Measurements from ENCODE around the gene FBXL16. TPM values are rescaled to one million over a fixed set of nuclear protein-coding genes. Genes with fewer than 3 reads are reported as not detected.
"Not testable (repeated sequence)": the region's sequence is repeated elsewhere in the genome, so short reads cannot be mapped to it uniquely, and the experiment has no call there.

The FBXL16 gene
- 0.75 and 0.88 TPM in 2 replicates for total RNA-seq

- DNase-seq, result no peak
- POLR2A ChIA-PET, result no interaction called here
- no peak within 1 kb of the TSS for H3K27ac Mint-ChIP-seq
- peaks cover 46% of the 10 kb centered on the region for H3K27me3 Mint-ChIP-seq
- CTCF ChIA-PET, result no interaction called here
- ATAC-seq (ENCODE audit: low read depth), result no peak
- no peaks in the 10 kb centered on the region for H3K9me3 Mint-ChIP-seq
- intact Hi-C loops (cut with micrococcal nuclease), result no loop called here
- no peaks in the 10 kb centered on the region for H3K36me3 Mint-ChIP-seq (ENCODE audit: low read depth)
- no peak for TF ChIP-seq CTCF (IDR thresholded peaks at IDR 0.05)
- peaks cover 4% of the 10 kb centered on the region for H3K4me1 Mint-ChIP-seq
- H3K4me3 Mint-ChIP-seq, result no peak within 1 kb of the TSS
These were observed at the start of gene FBXL16 for GRCh38 chr16:705431-706188. Gene FBXL16 (minus strand): TSS chr16:705801. CDS start chr16:697405, 8,396 bp downstream.

GRCh38 chr16:754656-755055, 49.1 kb upstream of the FBXL16 start:
- TF ChIP-seq CTCF (IDR thresholded peaks at IDR 0.05), result no peak
- H3K9me3 Mint-ChIP-seq, result no peaks in the 10 kb centered on the region
- DNase-seq, result no peak
- no peak overlapping the region for H3K27ac Mint-ChIP-seq
- ChIA-PET CTCF (no interaction called here), POLR2A (interaction anchor here (1.0 kb wide), 1 partner anchor 16 kb away, joined by 7 read pairs; no protein-coding TSS in a partner anchor)
- intact Hi-C loops (cut with micrococcal nuclease), result no loop called here
- H3K27me3 Mint-ChIP-seq, result peaks cover 8% of the 10 kb centered on the region
- no peak overlapping the region for H3K4me3 Mint-ChIP-seq
- H3K36me3 Mint-ChIP-seq (ENCODE audit: low read depth), result no peaks in the 10 kb centered on the region
- H3K4me1 Mint-ChIP-seq, result peaks cover 6% of the 10 kb centered on the region
- no peak for ATAC-seq (ENCODE audit: low read depth)

GRCh38 chr16:754121-754607, 48.6 kb upstream of the FBXL16 start:
- CTCF ChIA-PET; H3K36me3 Mint-ChIP-seq (ENCODE audit: low read depth); intact Hi-C loops (cut with micrococcal nuclease); H3K27ac Mint-ChIP-seq; H3K27me3 Mint-ChIP-seq; H3K9me3 Mint-ChIP-seq; ATAC-seq (ENCODE audit: low read depth); POLR2A ChIA-PET; H3K4me1 Mint-ChIP-seq; H3K4me3 Mint-ChIP-seq; DNase-seq: not testable (repeated sequence)

- intact Hi-C loops (cut with micrococcal nuclease), result no loop called here
- peaks cover 3% of the 10 kb centered on the region for H3K27me3 Mint-ChIP-seq
- ATAC-seq (ENCODE audit: low read depth) (no peak), DNase-seq (no peak)
- H3K36me3 Mint-ChIP-seq (ENCODE audit: low read depth), result no peaks in the 10 kb centered on the region
- H3K4me1 Mint-ChIP-seq, result peaks cover 6% of the 10 kb centered on the region
- ChIA-PET CTCF (no interaction called here), POLR2A (no interaction called here)
- no peak overlapping the region for H3K27ac Mint-ChIP-seq
- no peak overlapping the region for H3K4me3 Mint-ChIP-seq
- TF ChIP-seq CTCF (IDR thresholded peaks at IDR 0.05), result no peak
- no peaks in the 10 kb centered on the region for H3K9me3 Mint-ChIP-seq
These were observed 46.4 kb upstream of the FBXL16 start for GRCh38 chr16:752007-752312.

- ATAC-seq (ENCODE audit: low read depth), result no peak
- CTCF ChIA-PET, result no interaction called here
- DNase-seq, result no peak
- intact Hi-C loops (cut with micrococcal nuclease), result no loop called here
- Mint-ChIP-seq H3K27ac (no peak overlapping the region), H3K4me3 (no peak overlapping the region), H3K9me3 (no peaks in the 10 kb centered on the region), H3K36me3 (ENCODE audit: low read depth) (no peaks in the 10 kb centered on the region), H3K27me3 (peaks cover 2% of the 10 kb centered on the region), H3K4me1 (peaks cover 6% of the 10 kb centered on the region)
- POLR2A ChIA-PET, result no interaction called here
- no peak for TF ChIP-seq CTCF (IDR thresholded peaks at IDR 0.05)
These were observed 45.8 kb upstream of the FBXL16 start for GRCh38 chr16:751152-752006.
